Activated CD8-positive, alpha-beta T cell treated with anti-CD3 and anti-CD28 coated beads, Interleukin-2, amount 10 ng/mL, durations not matched to agents 7 days and 5 days (primary cell): ENCODE results near the gene ZNF19. TPM values are rescaled to one million over a fixed set of nuclear protein-coding genes. Genes with fewer than 3 reads are reported as not detected.

ENCODE experiments used
- ATAC-seq: fragments of 150-1000 bp; cut with Tn5 transposase; one replicate; pipeline ENCODE4 v1.10.0; 2021; ENCODE audit warnings: moderate library complexity
- CTCF ChIA-PET: fragments of 350-600 bp; sonication (Branson Sonifier 250); formaldehyde crosslinking; loops from one replicate; lab custom pipeline; 2021; ENCODE audit warnings: antibody characterized with exemption; lab: Charles Lee
- POLR2A ChIA-PET: fragments of 350-600 bp; sonication (Branson Sonifier 250); formaldehyde crosslinking; loops from one replicate; lab custom pipeline; 2021; ENCODE audit warnings: antibody characterized with exemption; lab: Charles Lee
- DNase-seq: peaks from one replicate; pipeline ENCODE4 v3.0.0-alpha.2; 2020
- H3K27ac Mint-ChIP-seq: one replicate; pipeline ENCODE4 v1.8.0; 2021; ENCODE audit warnings: mild to moderate bottlenecking, mixed read lengths
- H3K27me3 Mint-ChIP-seq: one replicate; pipeline ENCODE4 v1.8.0; 2021; ENCODE audit warnings: low read depth, mixed read lengths
- H3K36me3 Mint-ChIP-seq: one replicate; pipeline ENCODE4 v1.8.0; 2021; ENCODE audit warnings: low read depth, mixed read lengths
- H3K4me1 Mint-ChIP-seq: one replicate; pipeline ENCODE4 v1.8.0; 2021; ENCODE audit warnings: low read depth, mixed read lengths
- H3K4me3 Mint-ChIP-seq: one replicate; pipeline ENCODE4 v1.8.0; 2021; ENCODE audit warnings: mild to moderate bottlenecking, mixed read lengths
- H3K9me3 Mint-ChIP-seq: one replicate; pipeline ENCODE4 v1.8.0; 2022; ENCODE audit warnings: mixed read lengths; ENCODE audit not compliant: insufficient read depth
- total RNA-seq, 2 experiments: library from RNA; stranded (reverse); gene quantifications; one replicate each; pipeline ENCODE4 v1.2.3, GENCODE V29; 2021

ZNF19 gene
- total RNA-seq = 1 to 10 TPM; 2.7 TPM

- POLR2A ChIA-PET = no interaction called here
- peaks cover 8% of the 10 kb centered on the region for H3K27me3 Mint-ChIP-seq
- H3K4me1 Mint-ChIP-seq = peaks cover 6% of the 10 kb centered on the region
- no peak within 1 kb of the TSS for H3K27ac Mint-ChIP-seq
- H3K9me3 Mint-ChIP-seq = no peaks in the 10 kb centered on the region
- no peaks in the 10 kb centered on the region for H3K36me3 Mint-ChIP-seq
- no peak within 1 kb of the TSS for H3K4me3 Mint-ChIP-seq
- ATAC-seq (no peak), DNase-seq (no peak)
- CTCF ChIA-PET = interaction anchor here (2.7 kb wide), 1 partner anchor 11 kb away, joined by 12 read pairs; no protein-coding TSS in a partner anchor
Measured at GRCh38 chr16:71489122-71489521, at the start of gene ZNF19. Gene ZNF19 (minus strand): TSS chr16:71489324. CDS start chr16:71482114, 7,210 bp downstream.

GRCh38 chr16:71537643-71538042 lies 48.5 kb upstream of the ZNF19 start:
- Mint-ChIP-seq H3K4me3 (no peak overlapping the region), H3K27ac (no peak overlapping the region), H3K27me3 (peaks cover 1% of the 10 kb centered on the region), H3K9me3 (no peaks in the 10 kb centered on the region), H3K4me1 (no peaks in the 10 kb centered on the region), H3K36me3 (no peaks in the 10 kb centered on the region)
- CTCF ChIA-PET = interaction anchor here (0.9 to 2.6 kb wide), 8 partner anchors 8 to 124 kb away, joined by 3 to 14 read pairs (median 6); partner anchors contain the start of gene CHST4
- peak; percentile 72 for ATAC-seq
- peak; percentile 58 for DNase-seq
- POLR2A ChIA-PET = no interaction called here

- peaks cover 1% of the 10 kb centered on the region for H3K27me3 Mint-ChIP-seq
- no peaks in the 10 kb centered on the region for H3K4me1 Mint-ChIP-seq
- no peak overlapping the region for H3K4me3 Mint-ChIP-seq
- ChIA-PET CTCF (interaction anchor here (1.4 to 1.6 kb wide), 3 partner anchors 28 to 74 kb away, joined by 3 to 7 read pairs (median 4); no protein-coding TSS in a partner anchor), POLR2A (no interaction called here)
- no peaks in the 10 kb centered on the region for H3K36me3 Mint-ChIP-seq
- DNase-seq (no peak), ATAC-seq (no peak)
- H3K27ac Mint-ChIP-seq = no peak overlapping the region
- H3K9me3 Mint-ChIP-seq = no peaks in the 10 kb centered on the region
Measured at GRCh38 chr16:71536752-71537499, 47.8 kb upstream of the ZNF19 start.

GRCh38 chr16:71532366-71532765 lies 43.2 kb upstream of the ZNF19 start:
- DNase-seq (no peak), ATAC-seq (no peak)
- ChIA-PET CTCF (interaction anchor here (0.6 to 1.0 kb wide), 2 partner anchors 32 to 81 kb away, joined by 3 to 4 read pairs; no protein-coding TSS in a partner anchor), POLR2A (no interaction called here)
- Mint-ChIP-seq H3K4me1 (no peaks in the 10 kb centered on the region), H3K9me3 (no peaks in the 10 kb centered on the region), H3K4me3 (no peak overlapping the region), H3K36me3 (no peaks in the 10 kb centered on the region), H3K27ac (no peak overlapping the region), H3K27me3 (peaks cover 7% of the 10 kb centered on the region)

GRCh38 chr16:71528863-71529262 lies 39.7 kb upstream of the ZNF19 start:
- H3K27me3 Mint-ChIP-seq = peaks cover 22% of the 10 kb centered on the region
- ATAC-seq (no peak), DNase-seq (no peak)
- ChIA-PET POLR2A (no interaction called here), CTCF (no interaction called here)
- H3K4me1 Mint-ChIP-seq = peaks cover 4% of the 10 kb centered on the region
- H3K9me3 Mint-ChIP-seq = no peaks in the 10 kb centered on the region
- H3K36me3 Mint-ChIP-seq = no peaks in the 10 kb centered on the region
- no peak overlapping the region for H3K4me3 Mint-ChIP-seq
- H3K27ac Mint-ChIP-seq = no peak overlapping the region

GRCh38 chr16:71528257-71528656 lies 39.1 kb upstream of the ZNF19 start:
- H3K27ac Mint-ChIP-seq = no peak overlapping the region
- ATAC-seq (no peak), DNase-seq (no peak)
- H3K9me3 Mint-ChIP-seq = no peaks in the 10 kb centered on the region
- no peaks in the 10 kb centered on the region for H3K36me3 Mint-ChIP-seq
- peaks cover 22% of the 10 kb centered on the region for H3K27me3 Mint-ChIP-seq
- peaks cover 4% of the 10 kb centered on the region for H3K4me1 Mint-ChIP-seq
- ChIA-PET POLR2A (no interaction called here), CTCF (no interaction called here)
- no peak overlapping the region for H3K4me3 Mint-ChIP-seq

GRCh38 chr16:71526111-71526631 lies 37.0 kb upstream of the ZNF19 start, which contains the start of gene CHST4:
Gene CHST4 (plus strand): TSS chr16:71526426. CDS start chr16:71536678, 10,252 bp downstream.
- Mint-ChIP-seq H3K27ac (no peak within 1 kb of the TSS), H3K9me3 (no peaks in the 10 kb centered on the region), H3K4me1 (peaks cover 4% of the 10 kb centered on the region), H3K4me3 (no peak within 1 kb of the TSS), H3K36me3 (no peaks in the 10 kb centered on the region), H3K27me3 (peaks cover 29% of the 10 kb centered on the region)
- CTCF ChIA-PET = interaction anchor here (0.8 to 2.0 kb wide), 5 partner anchors 12 to 114 kb away, joined by 3 to 5 read pairs (median 3); no protein-coding TSS in a partner anchor
- no peak for ATAC-seq
- POLR2A ChIA-PET = no interaction called here
- DNase-seq = no peak

GRCh38 chr16:71524566-71525553 lies 35.7 kb upstream of the ZNF19 start:
- Mint-ChIP-seq H3K4me3 (no peak overlapping the region), H3K27me3 (peaks cover 29% of the 10 kb centered on the region), H3K36me3 (no peaks in the 10 kb centered on the region), H3K9me3 (no peaks in the 10 kb centered on the region), H3K4me1 (peaks cover 4% of the 10 kb centered on the region), H3K27ac (no peak overlapping the region)
- ATAC-seq = no peak
- ChIA-PET POLR2A (no interaction called here), CTCF (interaction anchor here (2.0 kb wide), 1 partner anchor 25 kb away, joined by 5 read pairs; no protein-coding TSS in a partner anchor)
- no peak for DNase-seq

- H3K27ac Mint-ChIP-seq = no peak overlapping the region
- peaks cover 15% of the 10 kb centered on the region for H3K27me3 Mint-ChIP-seq
- no peaks in the 10 kb centered on the region for H3K9me3 Mint-ChIP-seq
- no peaks in the 10 kb centered on the region for H3K36me3 Mint-ChIP-seq
- H3K4me1 Mint-ChIP-seq = no peaks in the 10 kb centered on the region
- DNase-seq = no peak
- ATAC-seq = no peak
- POLR2A ChIA-PET = no interaction called here
- no peak overlapping the region for H3K4me3 Mint-ChIP-seq
- CTCF ChIA-PET = no interaction called here
Measured at GRCh38 chr16:71520550-71520949, 31.4 kb upstream of the ZNF19 start.

GRCh38 chr16:71515026-71515425 lies 25.9 kb upstream of the ZNF19 start:
- CTCF ChIA-PET = no interaction called here
- ATAC-seq = no peak
- POLR2A ChIA-PET = no interaction called here
- no peaks in the 10 kb centered on the region for H3K4me1 Mint-ChIP-seq
- no peaks in the 10 kb centered on the region for H3K9me3 Mint-ChIP-seq
- no peak for DNase-seq
- H3K4me3 Mint-ChIP-seq = no peak overlapping the region
- H3K27ac Mint-ChIP-seq = no peak overlapping the region
- H3K36me3 Mint-ChIP-seq = no peaks in the 10 kb centered on the region
- H3K27me3 Mint-ChIP-seq = peaks cover 7% of the 10 kb centered on the region

- no peaks in the 10 kb centered on the region for H3K36me3 Mint-ChIP-seq
- no peaks in the 10 kb centered on the region for H3K4me1 Mint-ChIP-seq
- no peaks in the 10 kb centered on the region for H3K9me3 Mint-ChIP-seq
- H3K4me3 Mint-ChIP-seq = no peak overlapping the region
- peaks cover 8% of the 10 kb centered on the region for H3K27me3 Mint-ChIP-seq
- CTCF ChIA-PET = no interaction called here
- ATAC-seq = no peak
- POLR2A ChIA-PET = no interaction called here
- no peak for DNase-seq
- no peak overlapping the region for H3K27ac Mint-ChIP-seq
Measured at GRCh38 chr16:71514476-71514875, 25.4 kb upstream of the ZNF19 start.
